Osteocyte (in vitro differentiated cells): Measurements from ENCODE around the gene MYL7. TPM values are rescaled to one million over a fixed set of nuclear protein-coding genes. Genes with fewer than 3 reads are reported as not detected.

Source experiments
- DNase-seq: peaks from one replicate; pipeline ENCODE4 v3.0.0; 2021; ENCODE audit warnings: mixed read lengths; ENCODE audit not compliant: unreplicated experiment; ENCODE audit errors: extremely low spot score
- H3K27ac Mint-ChIP-seq: one replicate; pipeline ENCODE4 v1.8.0; 2021; ENCODE audit warnings: mild to moderate bottlenecking, mixed read lengths; ENCODE audit not compliant: unreplicated experiment
- H3K27me3 Mint-ChIP-seq: one replicate; pipeline ENCODE4 v1.8.0; 2021; ENCODE audit warnings: mixed read lengths; ENCODE audit not compliant: unreplicated experiment
- H3K36me3 Mint-ChIP-seq: one replicate; pipeline ENCODE4 v1.8.0; 2021; ENCODE audit warnings: mixed read lengths; ENCODE audit not compliant: unreplicated experiment
- H3K4me1 Mint-ChIP-seq: one replicate; pipeline ENCODE4 v1.8.0; 2021; ENCODE audit warnings: mixed read lengths; ENCODE audit not compliant: unreplicated experiment
- H3K4me3 Mint-ChIP-seq: one replicate; pipeline ENCODE4 v1.8.0; 2021; ENCODE audit warnings: mild to moderate bottlenecking, moderate library complexity, mixed read lengths; ENCODE audit not compliant: unreplicated experiment
- H3K9me3 Mint-ChIP-seq: one replicate; pipeline ENCODE4 v1.8.0; 2021; ENCODE audit warnings: mixed read lengths; ENCODE audit not compliant: unreplicated experiment
- long read RNA-seq: library from polyadenylated mRNA; unstranded; transcript quantifications from one replicate; pipeline ENCODE4 v2.0.0, GENCODE V29; 2021
- total RNA-seq: library from RNA; stranded (reverse); gene quantifications from 2 replicates; pipeline ENCODE4 v1.2.1, GENCODE V29; 2021
- TF ChIP-seq, protein P1 (sequence below): fragments of 200-600 bp; sonication (generic); IDR thresholded peaks from 2 replicates; pipeline ENCODE4 v1.5.0; 2021; ENCODE audit warnings: antibody characterized with exemption, mild to moderate bottlenecking, moderate library complexity

Gene MYL7, protein sequence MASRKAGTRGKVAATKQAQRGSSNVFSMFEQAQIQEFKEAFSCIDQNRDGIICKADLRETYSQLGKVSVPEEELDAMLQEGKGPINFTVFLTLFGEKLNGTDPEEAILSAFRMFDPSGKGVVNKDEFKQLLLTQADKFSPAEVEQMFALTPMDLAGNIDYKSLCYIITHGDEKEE
- total RNA-seq: not detected in 2 replicates
- long read RNA-seq: 0 reads

DNA sequence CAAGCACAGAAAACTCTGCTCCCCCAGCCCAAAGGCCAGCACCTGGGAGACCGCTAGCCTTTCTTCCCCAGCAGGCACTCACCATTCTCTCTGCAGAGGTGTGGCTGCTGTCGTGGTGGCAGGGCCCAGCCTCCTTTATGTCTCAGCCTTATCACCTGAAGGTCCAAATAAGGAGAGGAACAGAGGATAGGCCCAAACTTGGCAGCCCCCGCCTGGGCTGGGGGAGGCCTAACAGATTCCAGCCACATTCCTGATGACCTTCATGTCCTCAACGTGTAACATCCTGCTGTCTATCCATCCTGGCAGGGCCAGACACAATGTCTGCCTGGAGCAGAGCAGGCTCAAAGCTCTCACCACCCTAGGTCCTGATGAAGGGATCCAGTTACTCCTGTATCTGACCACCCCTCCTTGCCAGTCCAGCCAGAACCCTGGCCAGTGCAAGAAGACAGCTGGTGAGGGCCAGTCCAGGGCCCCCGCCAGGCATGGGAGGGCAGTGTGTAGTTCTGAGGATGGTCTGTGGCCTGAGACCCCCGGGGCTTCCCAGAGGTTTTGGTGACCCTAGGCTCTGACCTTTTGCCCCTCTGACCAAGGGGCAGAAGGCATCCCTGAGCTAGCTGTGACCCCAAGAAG, at the start of gene MYL7:
Gene MYL7, minus strand, starts transcription at position 112 of the 630 bp plus-strand sequence. Its CDS starts 27 bp downstream, at position 85.
- no peaks in the 10 kb centered on the region for H3K36me3 Mint-ChIP-seq
- H3K4me1 Mint-ChIP-seq: peaks cover 3% of the 10 kb centered on the region
- H3K27me3 Mint-ChIP-seq: peaks cover 8% of the 10 kb centered on the region
- no peaks in the 10 kb centered on the region for H3K9me3 Mint-ChIP-seq
- DNase-seq: no peak
- no peak within 1 kb of the TSS for H3K4me3 Mint-ChIP-seq
- TF ChIP-seq, protein P1, sequence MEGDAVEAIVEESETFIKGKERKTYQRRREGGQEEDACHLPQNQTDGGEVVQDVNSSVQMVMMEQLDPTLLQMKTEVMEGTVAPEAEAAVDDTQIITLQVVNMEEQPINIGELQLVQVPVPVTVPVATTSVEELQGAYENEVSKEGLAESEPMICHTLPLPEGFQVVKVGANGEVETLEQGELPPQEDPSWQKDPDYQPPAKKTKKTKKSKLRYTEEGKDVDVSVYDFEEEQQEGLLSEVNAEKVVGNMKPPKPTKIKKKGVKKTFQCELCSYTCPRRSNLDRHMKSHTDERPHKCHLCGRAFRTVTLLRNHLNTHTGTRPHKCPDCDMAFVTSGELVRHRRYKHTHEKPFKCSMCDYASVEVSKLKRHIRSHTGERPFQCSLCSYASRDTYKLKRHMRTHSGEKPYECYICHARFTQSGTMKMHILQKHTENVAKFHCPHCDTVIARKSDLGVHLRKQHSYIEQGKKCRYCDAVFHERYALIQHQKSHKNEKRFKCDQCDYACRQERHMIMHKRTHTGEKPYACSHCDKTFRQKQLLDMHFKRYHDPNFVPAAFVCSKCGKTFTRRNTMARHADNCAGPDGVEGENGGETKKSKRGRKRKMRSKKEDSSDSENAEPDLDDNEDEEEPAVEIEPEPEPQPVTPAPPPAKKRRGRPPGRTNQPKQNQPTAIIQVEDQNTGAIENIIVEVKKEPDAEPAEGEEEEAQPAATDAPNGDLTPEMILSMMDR: no peak
- H3K27ac Mint-ChIP-seq: no peak within 1 kb of the TSS

DNA sequence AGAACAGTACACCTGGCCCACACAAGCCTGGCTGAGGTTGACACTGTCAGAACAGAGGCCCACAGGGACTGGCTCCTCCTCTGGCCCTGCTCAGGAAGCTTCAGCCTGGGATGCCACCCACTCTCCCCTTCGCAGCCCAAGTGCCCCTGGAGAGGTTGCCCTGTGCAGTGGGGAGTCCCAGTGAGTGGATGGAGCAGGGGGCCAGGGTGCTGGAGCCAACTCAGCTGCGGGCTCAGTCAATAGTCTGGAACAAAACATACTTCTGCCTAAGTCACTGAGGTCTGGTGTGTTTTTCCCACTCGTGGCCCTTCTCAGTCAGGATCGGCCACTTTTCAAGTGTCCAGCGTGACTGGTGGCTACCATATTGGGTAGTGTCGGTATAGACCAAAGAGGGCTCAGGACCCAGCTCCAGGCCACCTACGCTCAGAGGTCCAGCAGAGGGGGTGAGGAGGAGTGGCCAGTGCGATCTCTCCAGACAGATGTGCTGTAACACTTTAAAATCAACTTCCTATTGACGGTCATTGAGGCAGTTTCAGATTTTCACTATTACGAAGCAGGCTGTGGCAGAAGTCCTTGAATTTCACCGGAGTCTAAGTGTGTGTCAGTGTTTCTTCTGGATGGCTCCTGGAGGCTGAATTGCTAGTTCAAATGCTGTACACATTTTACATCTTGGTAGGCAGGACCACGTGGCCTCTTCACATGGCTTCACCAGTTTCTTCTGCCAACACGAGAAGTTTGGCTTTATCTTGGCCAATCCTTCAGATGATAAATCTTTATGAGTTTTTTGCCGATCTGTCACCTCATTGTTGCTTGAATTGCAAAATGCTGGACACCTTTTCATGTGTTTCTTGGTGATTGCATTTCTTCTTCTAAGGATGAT, 49.1 kb upstream of the MYL7 start:
- Mint-ChIP-seq H3K4me1 (peaks cover 3% of the 10 kb centered on the region), H3K27me3 (peaks cover 26% of the 10 kb centered on the region), H3K27ac (no peak overlapping the region), H3K9me3 (no peaks in the 10 kb centered on the region), H3K4me3 (no peak overlapping the region), H3K36me3 (no peaks in the 10 kb centered on the region)
- TF ChIP-seq, protein P1: no peak
- DNase-seq: no peak

DNA sequence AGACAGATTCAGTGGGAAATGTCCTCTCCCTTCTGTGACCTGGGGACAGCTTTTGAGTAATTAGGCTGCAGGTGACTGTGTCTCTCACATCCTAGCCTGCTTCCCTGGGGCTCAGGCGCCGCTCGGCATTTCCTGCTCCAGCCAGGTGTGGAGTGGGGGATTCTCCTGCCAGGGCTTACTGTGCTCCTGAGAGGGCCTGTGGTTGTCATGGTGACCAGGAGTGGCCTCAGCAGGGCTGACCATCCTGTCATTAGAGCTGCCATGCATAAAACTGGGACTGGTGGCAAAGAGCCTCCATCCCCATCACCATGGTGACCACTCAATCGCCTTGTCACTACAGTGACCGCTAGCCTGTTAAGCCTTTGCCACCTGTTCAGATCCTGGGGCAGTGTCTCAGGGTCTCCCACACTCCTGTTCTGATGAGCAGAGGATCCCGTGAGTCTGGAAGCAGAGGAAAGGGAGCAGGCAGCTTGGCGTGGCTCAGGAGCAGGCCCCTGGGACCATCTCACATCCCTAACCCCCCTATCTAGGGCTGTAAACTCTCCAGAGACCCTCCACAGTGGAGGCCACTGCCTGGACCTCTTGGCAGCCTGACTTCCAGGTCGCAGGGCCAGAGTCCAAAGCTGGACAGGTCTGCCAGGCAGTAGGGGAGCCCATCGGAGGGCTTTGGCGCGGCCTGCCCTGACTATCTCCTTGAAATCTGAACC, 48.3 kb upstream of the MYL7 start, which contains the start of gene GCK:
Gene GCK, minus strand, starts transcription at position 154 of the 707 bp plus-strand sequence. CDS start 486 bp downstream, outside the sequence.
- TF ChIP-seq, protein P1: no peak
- peaks cover 10% of the 10 kb centered on the region for H3K4me1 Mint-ChIP-seq
- no peaks in the 10 kb centered on the region for H3K36me3 Mint-ChIP-seq
- H3K4me3 Mint-ChIP-seq: no peak within 1 kb of the TSS
- peak; percentile 81 for DNase-seq
- no peak within 1 kb of the TSS for H3K27ac Mint-ChIP-seq
- no peaks in the 10 kb centered on the region for H3K9me3 Mint-ChIP-seq
- H3K27me3 Mint-ChIP-seq: peaks cover 26% of the 10 kb centered on the region

DNA sequence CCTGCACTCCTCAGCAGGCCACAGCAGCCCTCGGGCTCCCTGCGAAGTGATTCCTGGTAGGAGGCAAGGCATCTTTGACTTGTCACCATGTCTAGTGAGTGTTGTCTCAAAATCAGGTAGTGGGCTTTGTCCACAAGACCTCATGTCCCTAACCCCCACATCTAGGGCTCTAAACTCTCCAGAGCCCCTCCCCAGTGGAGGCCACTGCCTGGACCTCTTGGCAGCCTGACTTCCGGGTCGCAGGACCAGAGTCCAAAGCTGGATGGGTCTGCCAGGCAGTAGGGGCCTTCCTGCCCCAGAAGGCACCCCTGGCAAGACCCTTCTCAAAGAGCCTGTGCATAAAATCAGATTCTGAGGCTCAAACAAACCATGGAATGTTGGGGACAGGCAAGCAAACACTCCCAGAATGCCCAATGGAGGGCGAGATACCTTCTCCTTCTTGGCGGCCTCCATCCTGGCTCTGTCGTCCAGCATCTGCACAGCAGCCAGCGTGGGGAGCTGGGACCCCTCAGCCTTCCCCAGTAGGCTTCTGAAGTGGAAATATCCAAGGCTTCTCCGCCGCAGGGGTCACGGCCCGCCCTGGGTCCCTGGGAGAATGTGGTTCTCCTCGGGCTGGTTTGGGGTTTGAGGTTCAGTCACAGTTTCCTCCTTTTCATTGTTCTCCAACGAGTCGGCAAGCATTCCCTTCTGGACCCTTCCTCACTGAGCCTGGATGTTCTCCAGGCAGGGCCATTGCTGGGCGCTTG, 47.5 kb upstream of the MYL7 start:
- DNase-seq: peak; percentile 59
- H3K9me3 Mint-ChIP-seq: no peaks in the 10 kb centered on the region
- H3K4me1 Mint-ChIP-seq: peaks cover 16% of the 10 kb centered on the region
- H3K27ac Mint-ChIP-seq: no peak overlapping the region
- H3K27me3 Mint-ChIP-seq: peaks cover 26% of the 10 kb centered on the region
- H3K36me3 Mint-ChIP-seq: no peaks in the 10 kb centered on the region
- TF ChIP-seq, protein P1: no peak
- H3K4me3 Mint-ChIP-seq: no peak overlapping the region
